Hepatocyte (in vitro differentiated cells): Measurements from ENCODE around the gene MSX1.

Experiments used
- EZH2 ChIP-seq: fragments of 200-600 bp; sonication (generic); IDR thresholded peaks from 2 replicates; pipeline ENCODE4 v1.6.1; 2016; ENCODE audit warnings: antibody characterized with exemption, mild to moderate bottlenecking, borderline replicate concordance
- EZH2phosphoT487 ChIP-seq: fragments of 200-600 bp; sonication (generic); IDR thresholded peaks from one replicate; pipeline ENCODE4 v1.6.1; 2018; ENCODE audit warnings: antibody characterized with exemption, mild to moderate bottlenecking, low read depth, moderate library complexity; ENCODE audit not compliant: unreplicated experiment, severe bottlenecking
- TF ChIP-seq, protein P1 (sequence below): fragments of 200-600 bp; sonication (generic); IDR thresholded peaks from 2 replicates; pipeline ENCODE4 v1.5.1; 2016; ENCODE audit warnings: antibody characterized with exemption, mild to moderate bottlenecking; ENCODE audit not compliant: poor library complexity

DNA sequence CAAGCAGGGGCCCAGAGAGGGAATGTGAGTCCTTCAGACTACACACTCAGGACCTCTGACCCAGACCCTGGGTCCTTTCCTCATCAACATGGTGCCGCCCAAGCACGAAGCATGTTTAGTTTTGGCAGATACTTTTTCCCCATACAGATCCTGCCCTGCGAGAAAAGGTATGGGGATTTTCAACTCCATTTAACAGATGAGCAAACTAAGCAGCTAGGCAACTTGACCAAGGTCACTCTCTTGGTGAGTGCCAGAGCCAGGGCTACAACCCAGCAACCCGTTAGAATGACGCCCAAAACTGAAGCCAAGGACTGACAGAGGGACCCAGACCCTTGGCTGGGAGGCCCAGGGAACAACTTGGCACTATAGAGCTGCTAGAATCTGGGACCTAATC lies 40.3 kb upstream of the MSX1 start:
- TF ChIP-seq, protein P1, sequence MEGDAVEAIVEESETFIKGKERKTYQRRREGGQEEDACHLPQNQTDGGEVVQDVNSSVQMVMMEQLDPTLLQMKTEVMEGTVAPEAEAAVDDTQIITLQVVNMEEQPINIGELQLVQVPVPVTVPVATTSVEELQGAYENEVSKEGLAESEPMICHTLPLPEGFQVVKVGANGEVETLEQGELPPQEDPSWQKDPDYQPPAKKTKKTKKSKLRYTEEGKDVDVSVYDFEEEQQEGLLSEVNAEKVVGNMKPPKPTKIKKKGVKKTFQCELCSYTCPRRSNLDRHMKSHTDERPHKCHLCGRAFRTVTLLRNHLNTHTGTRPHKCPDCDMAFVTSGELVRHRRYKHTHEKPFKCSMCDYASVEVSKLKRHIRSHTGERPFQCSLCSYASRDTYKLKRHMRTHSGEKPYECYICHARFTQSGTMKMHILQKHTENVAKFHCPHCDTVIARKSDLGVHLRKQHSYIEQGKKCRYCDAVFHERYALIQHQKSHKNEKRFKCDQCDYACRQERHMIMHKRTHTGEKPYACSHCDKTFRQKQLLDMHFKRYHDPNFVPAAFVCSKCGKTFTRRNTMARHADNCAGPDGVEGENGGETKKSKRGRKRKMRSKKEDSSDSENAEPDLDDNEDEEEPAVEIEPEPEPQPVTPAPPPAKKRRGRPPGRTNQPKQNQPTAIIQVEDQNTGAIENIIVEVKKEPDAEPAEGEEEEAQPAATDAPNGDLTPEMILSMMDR: no peak
- TF ChIP-seq EZH2phosphoT487 (no peak), EZH2 (no peak)
